Neural cell (in vitro differentiated cells): Measurements from ENCODE around the gene STAB1. TPM values are rescaled to one million over a fixed set of nuclear protein-coding genes. Genes with fewer than 3 reads are reported as not detected.

Experiments
- H2AFZ ChIP-seq: fragments of 200-600, 300-800 bp; sonication (generic), shearing (Covaris generic); 2 replicates; pipeline ENCODE4 v1.6.0; 2014; ENCODE audit warnings: low read depth, mild to moderate bottlenecking, antibody characterized with exemption, low read length, moderate library complexity
- H3F3A ChIP-seq: fragments of 200-600 bp; shearing (Covaris generic); 2 replicates; pipeline ENCODE4 v1.6.1; 2016; ENCODE audit warnings: mild to moderate bottlenecking, moderate library complexity, mixed read lengths, antibody characterized with exemption, low read length; ENCODE audit not compliant: insufficient read depth, poor library complexity, severe bottlenecking
- H3K27ac ChIP-seq: fragments of 200-600, 300-800 bp; sonication (generic), shearing (Covaris generic); 2 replicates; pipeline ENCODE4 v1.5.1; 2014; ENCODE audit warnings: mild to moderate bottlenecking, low read length, moderate library complexity
- H3K27me3 ChIP-seq: fragments of 300-800, 200-600 bp; sonication (generic), shearing (Covaris generic); 2 replicates; pipeline ENCODE4 v1.6.0; 2014; ENCODE audit warnings: mild to moderate bottlenecking, low read depth, low read length, moderate library complexity; ENCODE audit not compliant: insufficient read depth
- H3K36me3 ChIP-seq: fragments of 300-800, 200-600 bp; sonication (generic), shearing (Covaris generic); 2 replicates; pipeline ENCODE4 v1.5.1; 2014; ENCODE audit warnings: mild to moderate bottlenecking, antibody characterized with exemption, low read length, moderate library complexity; ENCODE audit not compliant: insufficient read depth
- H3K4me2 ChIP-seq: fragments of 300-800, 200-600 bp; sonication (generic), shearing (Covaris generic); 2 replicates; pipeline ENCODE4 v1.6.0; 2014; ENCODE audit warnings: mild to moderate bottlenecking, low read length
- H3K4me3 ChIP-seq: fragments of 300-800, 200-600 bp; sonication (generic), shearing (Covaris generic); 2 replicates; pipeline ENCODE4 v1.5.1; 2014; ENCODE audit warnings: mild to moderate bottlenecking, low read length, moderate library complexity
- H3K79me2 ChIP-seq: fragments of 200-600 bp; shearing (Covaris generic); replicated peaks from 2 replicates; pipeline ENCODE4 v1.6.0; 2014; ENCODE audit warnings: mild to moderate bottlenecking, low read length, moderate library complexity; ENCODE audit not compliant: insufficient read depth
- H3K9ac ChIP-seq: fragments of 300-800, 200-600 bp; sonication (generic), shearing (Covaris generic); 2 replicates; pipeline ENCODE4 v1.6.1; 2016; ENCODE audit warnings: mild to moderate bottlenecking, low read length, mixed read lengths
- H3K9me2 ChIP-seq: fragments of 200-600 bp; shearing (Covaris generic); 2 replicates; pipeline ENCODE4 v1.6.1; 2016; ENCODE audit warnings: mild to moderate bottlenecking, low read length, mixed read lengths; ENCODE audit not compliant: insufficient read depth
- H3K9me3 ChIP-seq: fragments of 200-600, 300-800 bp; sonication (generic), shearing (Covaris generic); 2 replicates; pipeline ENCODE4 v1.6.1; 2016; ENCODE audit warnings: mild to moderate bottlenecking, mixed run types, low read length, moderate library complexity, mixed read lengths
- H4K20me1 ChIP-seq: fragments of 200-600 bp; shearing (Covaris generic); 2 replicates; pipeline ENCODE4 v1.6.1; 2016; ENCODE audit warnings: mild to moderate bottlenecking, mixed run types; ENCODE audit not compliant: insufficient read depth
- EP300 ChIP-seq: fragments of 450-650 bp; conservative IDR thresholded peaks from 2 replicates; pipeline ENCODE4 v1.6.1; 2014; ENCODE audit warnings: antibody characterized with exemption, mild to moderate bottlenecking, moderate library complexity; ENCODE audit not compliant: poor library complexity, severe bottlenecking
- EZH2 ChIP-seq: fragments of 200-600, 300-800 bp; shearing (Covaris generic), sonication (generic); IDR thresholded peaks from 2 replicates; pipeline ENCODE4 v1.6.1; 2014; ENCODE audit warnings: antibody characterized with exemption, low read length, borderline replicate concordance, mild to moderate bottlenecking; ENCODE audit not compliant: insufficient read depth, poor library complexity, severe bottlenecking
- MXI1 ChIP-seq: fragments of 450-650 bp; conservative IDR thresholded peaks from 2 replicates; pipeline ENCODE4 v1.6.1; 2014; ENCODE audit warnings: antibody characterized with exemption, mild to moderate bottlenecking; ENCODE audit not compliant: poor library complexity, severe bottlenecking
- POLR2AphosphoS5 ChIP-seq: IDR thresholded peaks from 2 replicates; pipeline ENCODE4 v1.6.1; 2012
- RAD21 ChIP-seq: fragments of 450-650 bp; conservative IDR thresholded peaks from 2 replicates; pipeline ENCODE4 v1.6.1; 2014; ENCODE audit warnings: antibody characterized with exemption, mild to moderate bottlenecking, moderate library complexity
- REST ChIP-seq: IDR thresholded peaks from 2 replicates; pipeline ENCODE4 v1.6.1; 2012; ENCODE audit warnings: borderline replicate concordance
- SMC3 ChIP-seq: fragments of 450-650 bp; conservative IDR thresholded peaks from 2 replicates; pipeline ENCODE4 v1.6.1; 2014; ENCODE audit warnings: antibody characterized with exemption, mild to moderate bottlenecking, moderate library complexity; ENCODE audit not compliant: poor library complexity
- TAF1 ChIP-seq: IDR thresholded peaks from 2 replicates; pipeline ENCODE4 v1.6.1; 2012; ENCODE audit warnings: low read depth
- polyA plus RNA-seq: library from polyadenylated mRNA; depleted of rRNA; stranded (reverse); fragments of >200 nt; gene quantifications from 2 replicates; pipeline ENCODE4 v1.2.3, GENCODE V29; 2014
- TF ChIP-seq, protein P1 (sequence below): fragments of 450-650 bp; IDR thresholded peaks from 2 replicates; pipeline ENCODE4 v1.5.1; 2014; ENCODE audit warnings: antibody characterized with exemption, mild to moderate bottlenecking, moderate library complexity; ENCODE audit not compliant: poor library complexity, severe bottlenecking

The STAB1 gene
- polyA plus RNA-seq, 1 donor from 2014 or later, result 0.28 TPM

- H4K20me1 ChIP-seq, result no peaks in the 10 kb centered on the region
These were observed 26.1 kb upstream of the STAB1 start for GRCh38 chr3:52469001-52469400.

DNA sequence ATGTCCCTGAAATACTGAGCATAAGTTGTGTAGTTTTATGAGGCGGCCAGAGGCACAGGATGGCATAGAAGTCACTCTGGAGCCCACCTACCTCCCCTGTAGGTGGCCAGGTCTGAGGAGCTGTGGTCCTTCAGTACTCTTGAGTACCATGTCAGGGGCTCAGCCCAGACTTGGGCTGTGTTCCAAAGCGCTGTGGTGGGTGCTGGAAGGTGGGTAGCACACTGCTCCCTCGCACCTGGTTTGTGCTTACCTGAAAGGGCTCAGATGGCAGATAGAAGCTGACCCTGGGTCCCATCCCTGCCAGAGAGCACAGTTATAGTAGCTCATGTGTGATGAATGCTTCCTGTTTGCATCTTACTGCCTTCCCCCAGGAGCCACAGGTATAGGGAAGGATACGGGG is 24.2 kb upstream of the STAB1 start:
- no peak overlapping the region for H3K4me2 ChIP-seq
- H3K27ac ChIP-seq, result no peak overlapping the region
- peaks cover 12% of the 10 kb centered on the region for H3K79me2 ChIP-seq
- H3K9ac ChIP-seq, result no peak overlapping the region
- H3K4me3 ChIP-seq, result no peak overlapping the region
- no peak overlapping the region for H2AFZ ChIP-seq
- no peaks in the 10 kb centered on the region for H3K9me2 ChIP-seq
- no peaks in the 10 kb centered on the region for H3K27me3 ChIP-seq
- H3K36me3 ChIP-seq, result peaks cover 14% of the 10 kb centered on the region
- H4K20me1 ChIP-seq, result no peaks in the 10 kb centered on the region
- no peaks in the 10 kb centered on the region for H3K9me3 ChIP-seq
- H3F3A ChIP-seq, result no peaks in the 10 kb centered on the region
- no peak for TF ChIP-seq POLR2AphosphoS5
- TF ChIP-seq, protein P1, sequence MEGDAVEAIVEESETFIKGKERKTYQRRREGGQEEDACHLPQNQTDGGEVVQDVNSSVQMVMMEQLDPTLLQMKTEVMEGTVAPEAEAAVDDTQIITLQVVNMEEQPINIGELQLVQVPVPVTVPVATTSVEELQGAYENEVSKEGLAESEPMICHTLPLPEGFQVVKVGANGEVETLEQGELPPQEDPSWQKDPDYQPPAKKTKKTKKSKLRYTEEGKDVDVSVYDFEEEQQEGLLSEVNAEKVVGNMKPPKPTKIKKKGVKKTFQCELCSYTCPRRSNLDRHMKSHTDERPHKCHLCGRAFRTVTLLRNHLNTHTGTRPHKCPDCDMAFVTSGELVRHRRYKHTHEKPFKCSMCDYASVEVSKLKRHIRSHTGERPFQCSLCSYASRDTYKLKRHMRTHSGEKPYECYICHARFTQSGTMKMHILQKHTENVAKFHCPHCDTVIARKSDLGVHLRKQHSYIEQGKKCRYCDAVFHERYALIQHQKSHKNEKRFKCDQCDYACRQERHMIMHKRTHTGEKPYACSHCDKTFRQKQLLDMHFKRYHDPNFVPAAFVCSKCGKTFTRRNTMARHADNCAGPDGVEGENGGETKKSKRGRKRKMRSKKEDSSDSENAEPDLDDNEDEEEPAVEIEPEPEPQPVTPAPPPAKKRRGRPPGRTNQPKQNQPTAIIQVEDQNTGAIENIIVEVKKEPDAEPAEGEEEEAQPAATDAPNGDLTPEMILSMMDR, result no peak
- TF ChIP-seq RAD21, result no peak
- TF ChIP-seq MXI1, result no peak
- TF ChIP-seq REST, result no peak
- TF ChIP-seq SMC3, result no peak
- no peak for TF ChIP-seq TAF1
- no peak for TF ChIP-seq EZH2

More at GRCh38 chr3:52469001-52469400, 26.1 kb upstream of the STAB1 start:
- Histone ChIP-seq H3K27me3 (no peaks in the 10 kb centered on the region), H2AFZ (no peak overlapping the region), H3K27ac (no peak overlapping the region), H3K79me2 (peaks cover 15% of the 10 kb centered on the region), H3F3A (no peaks in the 10 kb centered on the region), H3K9me3 (no peaks in the 10 kb centered on the region), H3K4me3 (no peak overlapping the region), H3K9me2 (no peaks in the 10 kb centered on the region), H3K36me3 (peaks cover 14% of the 10 kb centered on the region), H3K9ac (no peak overlapping the region), H3K4me2 (no peak overlapping the region)
- TF ChIP-seq MXI1 (no peak), TAF1 (no peak), POLR2AphosphoS5 (no peak), EZH2 (no peak), SMC3 (no peak), RAD21 (no peak), REST (no peak), EP300 (no peak)
- TF ChIP-seq, protein P1, result no peak
